A549 treated with RU486 at 1 μM for 4 hours (cell line): ENCODE data around the gene KRTAP5-10. TPM values are rescaled to one million over a fixed set of nuclear protein-coding genes. Genes with fewer than 3 reads are reported as not detected.

Source experiments
- total RNA-seq: library from RNA; stranded (reverse); fragments of 200-300 nt; extraction: Qiagen RNA extraction; gene quantifications from 5 replicates; pipeline ENCODE4 v1.2.3, GENCODE V29; 2022; ENCODE audit warnings: low read depth

The KRTAP5-10 gene, protein sequence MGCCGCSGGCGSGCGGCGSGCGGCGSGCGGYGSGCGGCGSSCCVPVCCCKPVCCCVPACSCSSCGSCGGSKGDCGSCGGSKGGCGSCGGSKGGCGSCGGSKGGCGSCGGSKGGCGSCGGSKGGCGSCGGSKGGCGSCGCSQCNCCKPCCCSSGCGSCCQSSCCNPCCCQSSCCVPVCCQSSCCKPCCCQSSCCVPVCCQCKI
- total RNA-seq, result not detected in 5 replicates

DNA sequence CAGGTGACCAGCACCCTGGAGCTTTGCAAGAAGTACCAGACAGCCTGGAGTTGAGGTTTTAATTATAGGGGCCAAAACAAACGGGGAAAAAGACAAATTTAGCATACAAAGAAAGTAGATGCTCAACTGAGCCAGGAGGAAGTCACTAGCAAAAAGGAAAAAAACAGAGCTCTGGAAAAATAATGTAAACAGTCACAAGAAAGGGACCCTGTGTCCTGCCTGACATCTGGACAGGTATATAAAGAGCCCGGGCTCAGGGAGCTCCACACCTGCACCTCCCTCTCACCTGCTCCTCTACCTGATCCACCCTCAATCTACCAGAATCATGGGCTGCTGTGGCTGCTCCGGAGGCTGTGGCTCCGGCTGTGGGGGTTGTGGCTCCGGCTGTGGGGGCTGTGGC is at the start of gene KRTAP5-10:
TSS of gene KRTAP5-10 (plus strand) at position 301 of the 400 bp plus-strand sequence. CDS start at position 326, 25 bp downstream.

DNA sequence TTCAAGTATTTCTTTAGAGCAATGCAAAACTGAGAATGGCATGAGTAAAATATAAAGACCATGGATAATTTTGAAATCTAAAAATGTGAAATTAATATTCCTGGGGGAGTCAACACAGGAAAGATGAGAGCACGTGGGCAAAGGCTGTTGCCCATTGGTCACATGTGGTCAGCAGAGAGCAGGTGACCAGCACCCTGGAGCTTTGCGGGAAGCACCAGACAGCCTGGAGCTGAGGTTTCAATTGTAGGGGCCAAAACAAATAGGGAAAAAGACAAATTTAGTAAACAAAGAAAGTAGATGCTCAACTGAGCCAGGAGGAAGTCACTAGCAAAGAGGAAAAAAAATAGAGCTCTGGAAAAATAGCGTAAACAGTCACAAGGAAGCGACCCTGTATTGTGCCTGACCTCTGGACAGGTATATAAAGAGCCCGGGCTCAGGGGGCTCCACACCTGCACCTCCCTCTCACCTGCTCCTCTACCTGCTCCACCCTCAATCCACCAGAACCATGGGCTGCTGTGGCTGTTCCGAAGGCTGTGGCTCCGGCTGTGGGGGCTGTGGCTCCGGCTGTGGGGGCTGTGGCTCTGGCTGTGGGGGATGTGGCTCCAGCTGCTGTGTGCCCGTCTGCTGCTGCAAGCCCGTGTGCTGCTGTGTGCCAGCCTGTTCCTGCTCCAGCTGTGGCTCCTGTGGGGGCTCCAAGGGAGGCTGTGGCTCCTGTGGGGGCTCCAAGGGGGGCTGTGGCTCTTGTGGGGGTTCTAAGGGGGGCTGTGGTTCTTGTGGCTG is 38.4 kb upstream of the KRTAP5-10 start, which contains the start of gene KRTAP5-7:
TSS of gene KRTAP5-7 (plus strand) at position 472 of the 780 bp plus-strand sequence. CDS start at position 506, 34 bp downstream.

DNA sequence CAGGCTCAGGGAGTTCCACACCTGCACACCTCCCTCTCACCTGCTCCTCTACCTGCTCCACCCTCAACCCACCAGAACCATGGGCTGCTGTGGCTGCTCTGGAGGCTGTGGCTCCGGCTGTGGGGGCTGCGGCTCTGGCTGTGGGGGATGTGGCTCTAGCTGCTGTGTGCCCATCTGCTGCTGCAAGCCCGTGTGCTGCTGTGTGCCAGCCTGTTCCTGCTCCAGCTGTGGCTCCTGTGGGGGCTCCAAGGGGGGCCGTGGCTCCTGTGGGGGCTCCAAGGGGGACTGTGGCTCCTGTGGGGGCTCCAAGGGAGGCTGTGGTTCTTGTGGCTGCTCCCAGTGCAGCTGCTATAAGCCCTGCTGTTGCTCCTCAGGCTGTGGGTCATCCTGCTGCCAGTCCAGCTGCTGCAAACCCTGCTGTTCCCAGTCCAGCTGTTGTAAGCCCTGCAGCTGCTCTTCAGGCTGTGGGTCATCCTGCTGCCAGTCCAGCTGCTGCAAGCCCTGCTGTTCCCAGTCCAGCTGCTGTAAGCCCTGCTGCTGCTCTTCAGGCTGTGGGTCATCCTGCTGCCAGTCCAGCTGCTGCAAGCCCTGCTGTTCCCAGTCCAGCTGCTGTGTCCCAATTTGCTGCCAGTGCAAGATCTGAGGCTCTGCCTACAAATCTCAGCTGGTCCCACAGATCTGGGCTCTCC is 27.2 kb upstream of the KRTAP5-10 start, which contains the start of gene KRTAP5-8:
TSS of gene KRTAP5-8 (plus strand) at position 49 of the 689 bp plus-strand sequence. CDS start at position 80, 31 bp downstream.

DNA sequence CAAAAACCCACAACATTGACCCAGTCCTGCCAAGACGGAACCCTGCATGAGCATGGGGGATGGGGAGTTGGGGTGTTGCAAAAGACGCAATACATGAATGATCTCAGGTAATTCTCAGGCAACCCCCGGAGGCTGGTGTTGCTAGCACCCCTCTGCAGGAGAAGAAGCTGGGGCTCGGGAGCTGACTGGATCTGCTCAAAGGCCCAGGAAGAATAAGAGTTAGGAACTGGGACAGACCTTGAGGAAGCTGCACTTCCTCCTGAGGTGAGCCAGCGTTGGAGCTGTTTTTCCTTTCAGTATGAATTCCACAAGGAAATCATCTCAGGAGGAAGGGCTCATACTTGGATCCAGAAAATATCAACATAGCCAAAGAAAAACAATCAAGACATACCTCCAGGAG is 17.2 kb upstream of the KRTAP5-10 start, which contains the start of gene KRTAP5-9:
TSS of gene KRTAP5-9 (plus strand) at position 301 of the 400 bp plus-strand sequence. CDS start 238 bp downstream, outside the sequence.

DNA sequence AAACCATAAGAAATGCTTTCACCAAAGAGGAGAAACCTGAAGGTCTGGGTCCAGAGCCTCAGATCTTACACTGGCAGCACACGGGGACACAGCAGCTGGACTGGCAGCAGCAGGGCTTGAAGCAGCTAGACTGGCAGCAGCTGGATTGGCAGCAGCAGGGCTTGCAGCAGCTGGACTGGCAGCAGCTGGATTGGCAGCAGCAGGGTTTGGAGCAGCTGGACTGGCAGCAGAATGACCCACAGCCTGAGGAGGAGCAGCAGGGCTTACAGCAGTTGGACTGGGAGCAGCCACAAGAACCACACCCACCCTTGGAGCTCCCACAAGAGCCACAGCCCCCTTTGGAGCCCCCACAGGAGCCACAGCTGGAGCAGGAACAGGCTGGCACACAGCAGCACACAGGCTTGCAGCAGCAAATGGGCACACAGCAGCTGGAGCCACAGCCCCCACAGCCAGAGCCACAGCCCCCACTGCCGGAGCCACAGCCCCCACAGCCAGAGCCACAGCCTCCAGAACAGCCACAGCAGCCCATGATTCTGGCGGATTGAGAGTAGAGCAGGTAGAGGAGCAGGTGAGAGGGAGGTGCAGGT is 17.0 kb downstream of the KRTAP5-10 start, which contains the start of gene KRTAP5-11:
TSS of gene KRTAP5-11 (minus strand) at position 567 of the 587 bp plus-strand sequence. CDS start at position 529, 38 bp downstream.

Other genes with a start within 250 kb of the KRTAP5-10 start
- gene DHCR7, start 117.2 kb upstream of the KRTAP5-10 start, total RNA-seq, result 42.5 to 56.3 TPM (median 51.7 TPM) in 5 replicates
- gene NADSYN1, start 112.4 kb upstream of the KRTAP5-10 start, total RNA-seq, result 38.2 to 48.9 TPM (median 47.0 TPM) in 5 replicates
- not detected in 5 replicates for gene KRTAP5-7, start 38.3 kb upstream of the KRTAP5-10 start, total RNA-seq
- gene KRTAP5-8, start 27.5 kb upstream of the KRTAP5-10 start, total RNA-seq, result not detected in 5 replicates
- not detected in 5 replicates for gene KRTAP5-9, start 17.1 kb upstream of the KRTAP5-10 start, total RNA-seq
- gene KRTAP5-11, start 17.3 kb downstream of the KRTAP5-10 start, total RNA-seq, result not detected in 5 replicates